ENCODE data around the gene ACP6. TPM values are rescaled to one million over a fixed set of nuclear protein-coding genes. Genes with fewer than 3 reads are reported as not detected.
A peak's percentile ranks its signal among the peaks of the same experiment; 100 is the strongest.

The ACP6 gene
- total RNA-seq, 1 experiment from 2014 or later: 31.5 TPM

GRCh38 chr1:147630022-147630421 lies 40.3 kb downstream of the ACP6 start:
- no peak for DNase-seq (ENCODE audit: low spot score)
- POLR2A ChIA-PET: no interaction called here
- Mint-ChIP-seq H3K27ac (peak overlapping the region; percentile 13; the same call in 1 of the 2 replicates), H3K4me3 (no peak overlapping the region), H3K4me1 (peaks cover 25% of the 10 kb centered on the region), H3K36me3 (peaks cover 2% of the 10 kb centered on the region; the same call in 1 of the 2 replicates), H3K9me3 (no peaks in the 10 kb centered on the region), H3K27me3 (ENCODE audit: low read depth) (no peaks in the 10 kb centered on the region)
- ATAC-seq: no peak
- CTCF ChIA-PET: interaction anchor here (0.9 to 4.8 kb wide), 4 partner anchors 11 to 262 kb away, joined by 3 to 25 read pairs (median 11); no protein-coding TSS in a partner anchor
- no peak for TF ChIP-seq IRF2 (CRISPR knock-in tag; IDR thresholded peaks at IDR 0.05; ENCODE audit: borderline replicate concordance, low read depth)
- TF ChIP-seq GTF2I (CRISPR knock-in tag; conservative IDR thresholded peaks at IDR 0.05): no peak

DNA sequence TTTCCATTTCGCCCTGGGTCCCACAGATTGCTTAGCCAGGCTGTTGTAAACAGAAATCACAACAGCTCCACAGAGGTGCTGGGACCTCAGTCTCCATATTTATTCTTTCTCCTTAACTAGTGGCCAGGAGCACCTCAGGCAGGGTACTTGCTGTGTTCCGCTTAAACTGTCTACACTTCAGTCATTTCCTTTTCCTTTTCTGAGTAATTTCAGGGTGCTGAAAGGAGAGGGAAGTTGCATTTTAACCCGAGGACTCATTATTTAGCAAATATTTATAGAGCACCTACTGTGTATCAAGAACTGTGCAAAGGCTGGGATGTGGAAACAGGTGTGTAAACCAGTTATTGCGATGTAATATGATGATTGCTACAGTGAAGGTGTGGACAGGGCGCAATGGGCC lies 41.9 kb downstream of the ACP6 start:
- no peaks in the 10 kb centered on the region for H3K27me3 Mint-ChIP-seq (ENCODE audit: low read depth)
- H3K27ac Mint-ChIP-seq: peak overlapping the region; percentile 67; the same call in 1 of the 2 replicates
- H3K4me3 Mint-ChIP-seq: no peak overlapping the region
- DNase-seq (ENCODE audit: low spot score) (no peak), ATAC-seq (no peak)
- no peaks in the 10 kb centered on the region for H3K9me3 Mint-ChIP-seq
- H3K4me1 Mint-ChIP-seq: peaks cover 25% of the 10 kb centered on the region
- ChIA-PET POLR2A (no interaction called here), CTCF (interaction anchor here (1.5 to 4.8 kb wide), 4 partner anchors 8 to 132 kb away, joined by 3 to 25 read pairs (median 6); no protein-coding TSS in a partner anchor)
- peaks cover 7% of the 10 kb centered on the region for H3K36me3 Mint-ChIP-seq
- TF ChIP-seq CREB1 (CRISPR knock-in tag; IDR thresholded peaks at IDR 0.05) (no peak), ZNF232 (CRISPR knock-in tag; IDR thresholded peaks at IDR 0.05) (no peak), MLX (CRISPR knock-in tag; IDR thresholded peaks at IDR 0.05) (no peak), RELA (CRISPR knock-in tag; IDR thresholded peaks at IDR 0.05; ENCODE audit: borderline replicate concordance) (no peak), ZNF423 (CRISPR knock-in tag; IDR thresholded peaks at IDR 0.05) (no peak), ZNF263 (CRISPR knock-in tag; IDR thresholded peaks at IDR 0.05; ENCODE audit: low read depth) (no peak), CBFB (CRISPR knock-in tag; IDR thresholded peaks at IDR 0.05; ENCODE audit: low read depth) (no peak), ZBTB21 (CRISPR knock-in tag; IDR thresholded peaks at IDR 0.05; ENCODE audit: borderline replicate concordance) (no peak), PREB (CRISPR knock-in tag; IDR thresholded peaks at IDR 0.05; ENCODE audit: borderline replicate concordance) (no peak), SMAD4 (CRISPR knock-in tag; IDR thresholded peaks at IDR 0.05) (no peak), ATF1 (CRISPR knock-in tag; IDR thresholded peaks at IDR 0.05) (no peak), ARID4B (CRISPR knock-in tag; IDR thresholded peaks at IDR 0.05; ENCODE audit: borderline replicate concordance) (no peak), ZNF281 (CRISPR knock-in tag; IDR thresholded peaks at IDR 0.05) (no peak), ZNF532 (CRISPR knock-in tag; IDR thresholded peaks at IDR 0.05; ENCODE audit: borderline replicate concordance) (no peak), IRF2 (CRISPR knock-in tag; IDR thresholded peaks at IDR 0.05; ENCODE audit: borderline replicate concordance, low read depth) (no peak)
- TF ChIP-seq, protein P1, sequence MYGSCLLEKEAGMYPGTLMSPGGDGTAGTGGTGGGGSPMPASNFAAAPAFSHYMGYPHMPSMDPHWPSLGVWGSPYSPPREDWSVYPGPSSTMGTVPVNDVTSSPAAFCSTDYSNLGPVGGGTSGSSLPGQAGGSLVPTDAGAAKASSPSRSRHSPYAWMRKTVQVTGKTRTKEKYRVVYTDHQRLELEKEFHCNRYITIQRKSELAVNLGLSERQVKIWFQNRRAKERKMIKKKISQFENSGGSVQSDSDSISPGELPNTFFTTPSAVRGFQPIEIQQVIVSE (CRISPR knock-in tag; IDR thresholded peaks at IDR 0.05; ENCODE audit: borderline replicate concordance): no peak
- TF ChIP-seq, protein P2, sequence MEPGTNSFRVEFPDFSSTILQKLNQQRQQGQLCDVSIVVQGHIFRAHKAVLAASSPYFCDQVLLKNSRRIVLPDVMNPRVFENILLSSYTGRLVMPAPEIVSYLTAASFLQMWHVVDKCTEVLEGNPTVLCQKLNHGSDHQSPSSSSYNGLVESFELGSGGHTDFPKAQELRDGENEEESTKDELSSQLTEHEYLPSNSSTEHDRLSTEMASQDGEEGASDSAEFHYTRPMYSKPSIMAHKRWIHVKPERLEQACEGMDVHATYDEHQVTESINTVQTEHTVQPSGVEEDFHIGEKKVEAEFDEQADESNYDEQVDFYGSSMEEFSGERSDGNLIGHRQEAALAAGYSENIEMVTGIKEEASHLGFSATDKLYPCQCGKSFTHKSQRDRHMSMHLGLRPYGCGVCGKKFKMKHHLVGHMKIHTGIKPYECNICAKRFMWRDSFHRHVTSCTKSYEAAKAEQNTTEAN (CRISPR knock-in tag; IDR thresholded peaks at IDR 0.05): no peak

Data from WTC11 (cell line).